NCI-H187 treated with DMSO at 0.1 percent for 48 hours (cell line): ENCODE data around the gene IGFL1.
"Not testable (repeated sequence)": the region's sequence is repeated elsewhere in the genome, so short reads cannot be mapped to it uniquely, and the experiment has no call there.

ENCODE experiments used
- DNase-seq: peaks from one replicate; lab custom pipeline; 2025; lab: John Stamatoyannopoulos, UW

IGFL1 gene

GRCh38 chr19:46202426-46202825, 27.1 kb upstream of the IGFL1 start:
- no peak for DNase-seq

GRCh38 chr19:46202872-46203860, 26.4 kb upstream of the IGFL1 start:
- DNase-seq: no peak

GRCh38 chr19:46204008-46204407, 25.5 kb upstream of the IGFL1 start:
- no peak for DNase-seq

GRCh38 chr19:46205183-46205984, 24.2 kb upstream of the IGFL1 start:
- no peak for DNase-seq

DNA sequence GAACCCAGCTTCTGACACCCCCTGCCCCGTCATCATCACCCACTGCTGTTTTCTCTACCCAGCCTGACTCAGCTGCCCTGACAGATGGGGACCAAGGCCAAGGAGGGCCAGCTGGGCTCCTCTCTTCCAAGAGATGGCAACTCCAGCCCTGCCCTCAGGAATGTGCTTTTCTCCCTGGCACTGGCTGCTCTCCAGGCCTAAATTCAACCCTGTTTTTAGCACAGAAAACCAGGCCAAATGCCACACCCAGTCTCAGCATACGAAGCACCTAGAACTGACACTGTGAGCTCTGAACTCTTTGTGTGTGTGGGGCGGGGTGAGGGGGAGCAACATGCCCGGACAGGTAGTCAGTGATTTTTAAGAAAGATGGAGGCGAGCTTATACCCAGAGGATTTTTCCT, 23.4 kb upstream of the IGFL1 start:
- no peak for DNase-seq

DNA sequence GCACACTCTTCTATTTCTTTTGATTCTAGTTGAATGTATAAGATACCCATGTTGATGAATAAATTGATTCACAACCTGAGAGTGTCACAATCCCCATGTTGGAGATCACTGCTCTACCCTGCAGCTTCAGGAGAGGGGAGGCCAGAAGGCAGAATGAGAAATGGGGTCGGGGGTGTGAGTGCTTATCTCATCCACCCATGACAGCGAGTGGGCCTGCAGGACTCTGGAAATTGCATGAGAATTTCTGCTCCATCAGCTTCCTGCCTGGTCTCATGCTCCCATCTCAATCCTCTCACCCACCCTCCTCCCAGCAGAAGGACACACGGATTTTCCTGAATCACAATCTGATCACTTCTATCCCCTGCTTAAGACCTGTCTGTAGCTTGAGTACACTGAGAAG, 22.9 kb upstream of the IGFL1 start:
- no peak for DNase-seq

GRCh38 chr19:46207858-46208257, 21.7 kb upstream of the IGFL1 start:
- DNase-seq: not testable (repeated sequence)

DNA sequence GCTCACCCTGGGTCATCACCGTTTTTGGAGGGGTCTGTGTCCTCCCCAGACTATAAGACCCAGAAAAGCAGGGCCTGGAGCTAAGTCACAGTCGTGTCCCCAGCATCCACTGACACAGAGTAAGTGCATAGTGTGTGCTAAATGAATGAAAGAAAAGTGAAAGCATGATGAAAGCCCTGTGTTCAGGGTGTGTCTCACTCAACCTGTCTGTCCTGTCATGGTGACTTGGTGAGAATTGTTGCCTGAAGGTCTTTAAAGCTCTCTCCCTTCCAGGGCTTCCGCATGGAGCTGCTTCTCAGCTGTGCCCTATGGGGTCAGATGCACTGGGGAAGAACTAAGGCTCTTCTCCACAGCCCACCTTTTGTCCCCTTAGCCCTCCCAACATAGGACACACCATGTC, 20.5 kb upstream of the IGFL1 start:
- DNase-seq: no peak

- no peak for DNase-seq
These were observed 20.1 kb upstream of the IGFL1 start for GRCh38 chr19:46209472-46209871.

DNA sequence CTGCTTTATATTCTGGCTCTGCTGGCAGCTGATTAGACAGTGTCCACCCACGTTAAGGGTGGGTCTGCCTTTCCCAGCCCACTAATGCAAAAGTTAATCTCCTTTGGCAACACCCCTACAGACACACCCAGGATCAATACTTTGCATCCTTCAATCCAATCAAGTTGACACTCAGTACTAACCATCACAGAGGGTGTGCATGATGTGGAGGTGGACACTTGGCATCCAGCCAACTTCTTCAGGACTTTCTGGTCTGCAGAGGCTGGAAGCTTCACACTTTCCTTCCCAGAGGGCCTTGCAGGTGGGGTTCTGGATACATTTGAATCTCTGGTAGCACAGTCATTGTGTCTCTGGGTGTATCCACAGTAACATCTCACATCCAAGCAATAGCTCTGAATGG, 18.9 kb upstream of the IGFL1 start:
- DNase-seq: no peak

GRCh38 chr19:46211201-46211881, 18.2 kb upstream of the IGFL1 start:
- no peak for DNase-seq

DNA sequence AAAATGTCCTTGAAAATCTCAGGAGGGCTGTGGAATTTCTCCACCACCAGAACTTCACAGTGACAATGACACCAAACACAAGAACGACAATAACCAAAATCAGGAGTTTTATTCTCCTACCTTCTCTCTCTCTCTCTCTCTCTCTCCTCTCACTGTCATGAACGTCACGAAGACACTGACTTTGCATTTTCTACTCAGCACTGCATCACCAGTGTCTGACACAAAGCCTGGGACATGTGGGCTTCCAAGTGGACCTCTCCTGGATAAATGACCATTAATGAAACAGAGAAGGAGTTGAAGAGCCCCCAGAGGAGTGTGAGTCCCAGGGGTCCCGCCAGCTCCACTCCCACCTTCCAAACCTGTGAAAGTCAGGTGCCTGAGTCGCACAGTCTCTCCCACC, 16.9 kb upstream of the IGFL1 start:
- DNase-seq: not testable (repeated sequence)

GRCh38 chr19:46213156-46213555, 16.4 kb upstream of the IGFL1 start:
- DNase-seq: no peak

DNA sequence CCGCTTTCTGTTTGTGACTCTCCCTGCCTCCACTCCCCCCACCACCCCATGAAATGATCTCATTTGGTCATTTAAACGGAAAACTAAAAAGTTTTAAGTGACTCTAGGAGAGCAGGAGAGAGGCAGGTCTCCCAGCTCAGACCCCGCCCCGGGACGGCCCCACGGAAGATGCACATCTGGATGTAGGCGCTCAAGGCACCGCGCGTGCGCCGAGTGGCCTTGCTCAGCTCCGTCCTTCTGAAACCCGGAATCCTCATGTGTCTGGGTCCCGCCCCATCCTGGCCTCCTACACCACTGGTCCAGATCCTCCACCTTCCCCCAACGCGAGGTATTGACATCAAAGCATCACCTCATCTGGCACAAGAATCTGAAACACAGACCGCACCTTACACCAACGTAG, 15.7 kb upstream of the IGFL1 start:
- DNase-seq: no peak

DNA sequence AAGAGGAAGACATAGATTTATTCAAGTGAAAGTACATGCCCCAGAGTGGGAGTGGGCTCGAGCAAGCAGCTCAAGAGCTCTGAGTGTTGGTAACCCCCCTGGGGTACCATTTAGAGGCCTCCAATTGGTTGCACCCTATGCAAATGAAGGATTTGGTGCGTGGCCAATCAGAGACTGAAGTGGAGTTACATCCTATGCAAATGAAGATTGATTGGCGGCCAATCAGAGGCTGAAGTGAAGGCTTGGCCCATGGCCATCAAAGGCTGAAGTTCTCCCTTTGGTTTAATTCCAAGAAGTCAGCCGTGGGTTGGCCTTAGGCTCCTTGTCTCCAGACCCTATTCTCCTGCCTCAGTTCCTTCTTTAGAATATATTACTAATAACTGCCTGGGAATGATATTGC, 12.9 kb upstream of the IGFL1 start:
- no peak for DNase-seq

DNA sequence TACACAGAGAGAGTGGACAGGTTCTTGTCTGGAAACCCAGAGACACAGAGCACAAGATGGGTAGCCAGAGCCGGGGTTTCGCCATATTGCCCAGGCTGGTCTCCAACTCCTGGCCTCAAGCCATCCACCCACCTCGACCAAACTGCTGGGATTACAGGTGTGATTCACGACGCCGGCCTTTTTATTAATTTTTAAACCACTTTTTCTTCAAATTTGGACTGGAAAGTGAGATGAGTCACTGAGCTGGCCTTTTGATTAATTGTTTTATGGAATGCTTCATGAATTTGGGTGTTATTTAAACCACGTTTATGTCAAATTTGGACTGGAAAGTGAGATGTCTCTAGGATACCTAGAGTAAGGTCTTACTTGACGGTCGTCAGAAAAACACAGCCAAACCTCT, 12.1 kb upstream of the IGFL1 start:
- no peak for DNase-seq

DNA sequence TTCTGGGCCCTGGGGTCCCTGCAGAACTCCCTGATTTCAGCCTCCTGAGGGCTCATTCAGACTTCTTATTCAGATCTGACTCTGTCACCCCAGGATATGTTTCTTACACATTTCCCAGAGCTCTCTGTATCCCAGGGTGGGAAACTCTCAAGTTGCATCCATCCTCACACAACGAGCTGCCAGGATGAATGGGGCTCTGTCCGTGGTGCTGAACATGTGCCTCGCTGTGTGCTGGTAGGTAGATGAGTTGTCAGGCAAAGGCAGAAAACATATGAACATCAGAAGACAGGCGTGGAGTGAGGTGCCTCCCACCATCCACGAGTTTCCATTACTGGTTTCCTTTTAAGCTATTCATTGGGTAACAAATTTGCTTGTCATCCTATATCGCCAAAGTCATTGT, 11.4 kb upstream of the IGFL1 start:
- DNase-seq: no peak

- no peak for DNase-seq
These were observed 9.4 kb upstream of the IGFL1 start for GRCh38 chr19:46220038-46220615.

- DNase-seq: no peak
These were observed 8.4 kb upstream of the IGFL1 start for GRCh38 chr19:46221152-46221551.

- no peak for DNase-seq
These were observed 7.4 kb upstream of the IGFL1 start for GRCh38 chr19:46221981-46222610.

- DNase-seq: not testable (repeated sequence)
These were observed 5.8 kb upstream of the IGFL1 start for GRCh38 chr19:46223787-46224186.

GRCh38 chr19:46224773-46225172, 4.8 kb upstream of the IGFL1 start:
- no peak for DNase-seq
